Gastrocnemius medialis (tissue), 4 donors: ENCODE measurements around the gene UNC13C.

Experiments used
- POLR2A ChIP-seq, 2 donors: fragments of 450-650 bp; IDR thresholded peaks; one replicate each; pipeline ENCODE4 v1.6.1; 2017; ENCODE audit warnings: antibody characterized with exemption in 2 of 2, mild to moderate bottlenecking in 2 of 2, moderate library complexity in 2 of 2
- TF ChIP-seq, protein P1 (sequence below), 5 experiments: fragments of 450-650 bp in 3 of 5; fragments of 200-600 bp in 2 of 5; sonication (generic) in 2 of 5; IDR thresholded peaks in 4 of 5; conservative IDR thresholded peaks in 1 of 5; 1 replicate in 4 of 5; 2 replicates in 1 of 5; pipeline ENCODE4 v1.5.1; 2016 to 2019; ENCODE audit warnings: antibody characterized with exemption in 5 of 5, mild to moderate bottlenecking in 3 of 5, moderate library complexity in 3 of 5

DNA sequence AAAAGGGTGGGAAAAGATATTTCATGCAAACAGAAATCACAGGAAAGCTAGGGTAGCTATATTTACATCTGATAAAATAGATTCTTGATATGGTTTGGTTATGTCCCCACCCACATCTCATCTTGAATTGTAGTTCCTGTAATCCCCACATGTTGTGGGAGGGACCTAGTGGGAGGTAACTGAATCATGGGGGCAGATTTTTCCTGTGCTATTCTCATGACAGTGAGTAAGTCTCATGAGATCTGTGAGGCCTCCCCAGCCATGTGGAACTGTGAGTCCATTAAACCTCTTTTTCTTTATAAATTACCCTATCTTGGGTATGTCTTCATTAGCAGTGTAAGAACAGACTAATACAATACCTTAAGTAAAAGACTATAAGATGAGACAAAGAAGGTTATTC lies 660.4 kb downstream of the UNC13C start:
- no peak for TF ChIP-seq POLR2A (IDR thresholded peaks at IDR 0.05)
- TF ChIP-seq, protein P1, sequence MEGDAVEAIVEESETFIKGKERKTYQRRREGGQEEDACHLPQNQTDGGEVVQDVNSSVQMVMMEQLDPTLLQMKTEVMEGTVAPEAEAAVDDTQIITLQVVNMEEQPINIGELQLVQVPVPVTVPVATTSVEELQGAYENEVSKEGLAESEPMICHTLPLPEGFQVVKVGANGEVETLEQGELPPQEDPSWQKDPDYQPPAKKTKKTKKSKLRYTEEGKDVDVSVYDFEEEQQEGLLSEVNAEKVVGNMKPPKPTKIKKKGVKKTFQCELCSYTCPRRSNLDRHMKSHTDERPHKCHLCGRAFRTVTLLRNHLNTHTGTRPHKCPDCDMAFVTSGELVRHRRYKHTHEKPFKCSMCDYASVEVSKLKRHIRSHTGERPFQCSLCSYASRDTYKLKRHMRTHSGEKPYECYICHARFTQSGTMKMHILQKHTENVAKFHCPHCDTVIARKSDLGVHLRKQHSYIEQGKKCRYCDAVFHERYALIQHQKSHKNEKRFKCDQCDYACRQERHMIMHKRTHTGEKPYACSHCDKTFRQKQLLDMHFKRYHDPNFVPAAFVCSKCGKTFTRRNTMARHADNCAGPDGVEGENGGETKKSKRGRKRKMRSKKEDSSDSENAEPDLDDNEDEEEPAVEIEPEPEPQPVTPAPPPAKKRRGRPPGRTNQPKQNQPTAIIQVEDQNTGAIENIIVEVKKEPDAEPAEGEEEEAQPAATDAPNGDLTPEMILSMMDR (IDR thresholded peaks at IDR 0.05 in 4 of 5, conservative IDR thresholded peaks at IDR 0.05 in 1 of 5) = no peak
